Non-pigmented ciliary epithelial cell (primary cell): Measurements from ENCODE around the gene ABI2.
"Not testable (repeated sequence)": the region's sequence is repeated elsewhere in the genome, so short reads cannot be mapped to it uniquely, and the experiment has no call there.

ENCODE experiments used
- DNase-seq: peaks from one replicate; pipeline ENCODE4 v3.0.0-alpha.2; 2010; ENCODE audit warnings: low read depth

ABI2 gene

DNA sequence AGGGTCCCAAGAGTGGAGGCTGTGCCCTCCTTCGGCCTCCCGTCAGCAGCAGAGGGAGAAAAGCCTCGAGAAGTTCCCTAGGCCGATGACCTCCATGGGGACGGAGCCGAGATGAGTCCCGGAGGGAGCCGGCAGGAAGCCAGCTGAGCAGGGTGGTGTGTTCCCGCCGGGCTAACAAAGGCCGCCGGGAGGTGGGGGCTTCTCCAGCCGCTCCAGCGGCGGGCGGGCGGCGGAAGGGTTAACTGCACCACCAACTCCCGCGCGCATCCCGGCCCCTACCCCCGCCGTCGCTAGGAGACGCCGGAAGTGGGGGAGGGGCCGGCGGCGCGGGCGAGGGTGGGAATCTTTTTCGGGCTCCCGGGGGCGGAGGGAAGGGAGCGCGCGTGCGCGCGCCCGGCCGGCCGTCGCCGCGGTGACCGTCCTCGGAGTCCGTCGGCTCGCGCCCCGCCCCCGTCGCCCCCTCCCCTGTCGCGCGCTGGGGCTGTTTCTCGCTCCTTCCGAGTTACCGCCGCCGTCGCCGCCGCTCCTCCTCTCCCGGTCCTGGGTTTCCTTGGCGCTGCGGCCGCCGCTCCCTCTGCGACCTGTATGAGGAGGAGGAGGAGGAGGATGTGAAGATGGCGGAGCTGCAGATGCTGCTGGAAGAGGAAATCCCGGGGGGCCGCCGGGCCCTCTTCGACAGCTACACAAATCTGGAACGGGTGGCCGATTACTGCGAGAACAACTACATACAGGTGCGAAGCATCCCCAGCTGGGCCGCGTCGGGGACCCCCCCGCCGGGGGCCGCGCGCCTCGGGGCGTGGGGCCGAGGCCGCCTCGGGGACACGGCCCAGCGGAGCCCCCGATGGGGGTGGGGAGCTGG is at the start of gene ABI2:
ABI2 (plus strand) TSS at position 494 of the 859 bp plus-strand sequence; CDS start at position 615, 121 bp downstream.
- no peak for DNase-seq

DNA sequence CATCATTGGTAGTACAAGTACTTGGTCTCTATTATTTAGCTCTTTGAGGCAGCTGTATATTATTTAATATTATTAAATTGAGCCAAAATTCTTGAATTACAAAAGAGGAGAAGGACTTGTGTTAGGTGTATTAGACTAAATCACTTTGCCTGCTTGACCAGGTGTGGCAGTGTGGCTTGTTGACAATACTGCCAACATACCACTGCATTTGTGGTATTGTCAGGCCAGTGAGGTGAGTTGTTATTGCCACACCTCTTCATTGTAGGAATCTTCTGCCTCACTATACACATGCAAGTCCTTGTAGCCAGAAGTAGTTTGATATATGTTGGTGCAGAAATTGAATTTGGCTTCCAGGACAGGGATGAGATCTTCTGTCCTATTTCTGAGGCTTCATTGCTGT is 48.9 kb upstream of the ABI2 start:
- no peak for DNase-seq

DNA sequence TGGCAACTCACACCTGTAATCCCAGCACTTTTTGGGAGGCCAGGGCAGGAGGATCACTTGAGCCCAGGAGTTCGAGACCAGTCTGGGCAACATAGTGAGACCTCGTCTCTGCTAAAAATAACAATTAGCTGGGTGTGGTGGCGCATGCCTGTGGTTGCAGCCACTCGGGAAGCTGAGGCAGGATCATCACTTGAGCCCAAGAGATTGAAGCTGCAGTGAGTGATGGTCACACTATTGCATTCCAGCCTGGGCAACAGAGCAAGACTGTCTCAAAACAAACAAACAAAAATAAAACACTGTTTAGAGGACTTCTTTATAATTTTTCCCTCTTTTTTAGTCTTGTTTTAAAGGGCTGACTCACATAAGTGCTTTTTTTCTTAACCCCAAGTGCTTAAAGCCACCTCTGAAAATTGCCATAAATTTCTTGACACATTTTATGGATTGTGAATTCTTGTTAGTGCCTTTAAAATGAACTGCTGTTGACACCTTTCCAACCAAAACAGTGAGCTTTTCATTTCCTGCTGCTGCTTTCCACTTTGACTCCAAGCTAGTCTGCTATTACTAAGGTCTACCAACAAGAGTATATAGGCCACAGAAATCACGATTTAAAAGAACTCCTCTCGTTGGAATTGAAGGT is 47.6 kb upstream of the ABI2 start:
- no peak for DNase-seq

DNA sequence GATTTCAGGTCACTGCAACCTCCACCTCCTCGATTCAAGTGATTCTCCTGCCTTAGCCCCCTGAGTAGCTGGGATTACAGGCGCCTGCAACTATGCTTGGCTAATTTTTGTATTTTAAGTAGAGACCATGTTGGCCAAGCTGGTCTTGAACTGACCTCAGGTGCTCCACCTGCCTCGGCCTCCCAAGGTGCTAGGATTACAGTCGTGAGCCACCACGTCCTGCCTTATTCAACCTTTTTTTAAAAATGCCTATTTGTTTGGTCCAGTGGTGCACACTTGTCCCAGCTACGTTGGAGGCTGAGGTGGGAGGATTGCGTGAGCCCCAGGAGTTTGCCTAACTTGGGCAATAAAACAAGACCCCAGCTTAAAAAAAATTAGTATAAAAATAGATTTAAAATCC is 46.1 kb upstream of the ABI2 start:
- no peak for DNase-seq

DNA sequence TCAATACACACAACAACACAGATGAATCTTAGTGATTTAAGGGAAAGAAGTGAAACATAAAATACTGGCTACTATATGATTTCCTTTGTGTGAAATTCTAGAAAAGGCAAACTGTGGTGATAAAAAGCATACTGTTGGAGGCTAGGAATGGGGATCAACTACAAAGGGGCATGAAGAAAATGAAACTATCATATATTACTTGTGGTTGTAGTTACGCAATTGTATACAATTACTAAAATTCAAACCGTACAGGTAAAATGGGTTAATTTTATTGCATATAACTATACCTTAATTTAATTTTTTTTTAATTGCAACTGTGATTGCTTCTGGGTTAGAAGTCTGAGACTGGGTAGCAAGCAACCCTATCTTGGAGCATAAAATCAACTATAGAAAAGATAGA is 41.7 kb upstream of the ABI2 start:
- no peak for DNase-seq

DNA sequence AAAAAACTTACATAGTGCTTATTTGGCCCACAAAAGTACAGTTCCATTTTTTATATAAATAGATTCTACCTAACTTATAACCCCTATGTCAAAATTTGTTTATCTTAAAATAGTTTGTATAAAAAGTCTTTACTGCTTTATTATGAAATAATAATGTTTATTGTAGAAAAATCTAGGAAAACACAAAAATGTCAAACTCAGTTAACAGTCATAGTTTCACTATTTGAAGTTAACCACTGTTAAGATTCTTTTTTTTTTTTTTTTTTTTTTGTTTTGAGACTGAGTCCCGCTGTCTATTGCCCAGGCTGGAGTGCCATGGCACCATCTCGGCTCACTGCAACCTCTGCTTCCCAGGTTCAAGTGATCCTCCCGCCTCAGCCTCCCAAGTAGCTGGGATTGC is 26.5 kb upstream of the ABI2 start:
- no peak for DNase-seq

DNA sequence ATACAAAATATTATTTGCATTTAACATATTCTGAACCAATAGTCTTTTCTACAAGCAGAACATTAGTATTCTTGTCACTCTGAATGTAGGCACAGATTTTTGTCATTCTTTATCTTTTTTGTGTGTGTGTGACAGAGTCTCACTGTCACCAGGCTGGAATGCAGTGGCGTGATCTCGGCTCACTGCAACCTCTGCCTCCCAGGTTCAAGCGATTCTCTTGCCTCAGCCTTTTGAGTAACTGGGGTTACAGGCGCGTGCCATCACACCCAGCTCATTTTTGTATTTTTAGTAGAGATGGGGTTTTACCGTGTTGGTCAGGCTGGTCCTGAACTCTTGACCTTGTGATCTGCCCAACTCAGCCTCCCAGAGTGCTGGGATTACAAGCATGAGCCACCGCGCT is 25.6 kb upstream of the ABI2 start:
- DNase-seq: not testable (repeated sequence)

DNA sequence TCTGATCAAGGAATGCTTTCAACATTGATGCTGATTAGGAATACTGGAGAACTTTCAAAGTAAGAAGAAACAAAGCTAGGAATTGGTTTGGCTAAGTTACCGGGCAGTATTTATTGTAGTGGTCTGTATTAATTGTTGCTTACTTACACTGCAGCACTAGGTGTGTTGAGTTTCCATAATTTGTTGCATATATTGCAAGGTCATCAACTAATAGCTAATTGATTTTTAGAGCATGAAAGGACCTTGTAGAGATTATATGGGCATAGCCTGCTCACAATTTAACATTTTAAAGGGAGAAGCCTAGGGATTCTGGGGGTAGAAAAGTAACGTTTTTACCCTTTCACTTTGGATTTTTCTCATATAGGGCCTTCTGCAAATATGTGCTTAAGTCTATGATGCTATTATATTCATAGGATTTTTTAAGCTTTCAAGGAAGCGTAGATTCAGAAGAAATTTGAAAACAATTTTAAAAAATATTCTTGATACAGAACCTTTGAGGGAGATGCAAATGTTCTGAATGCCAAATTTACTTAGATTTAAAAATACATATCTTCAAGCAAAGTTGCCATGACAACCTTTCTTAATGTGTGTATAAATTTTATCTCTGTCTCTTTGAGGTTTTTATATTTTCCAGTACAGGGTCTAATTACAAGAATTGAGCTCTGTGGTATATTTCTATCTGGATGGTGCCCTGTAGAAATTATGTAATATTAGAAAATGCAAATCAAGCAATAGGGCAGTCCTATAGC is 17.3 kb upstream of the ABI2 start:
- no peak for DNase-seq

DNA sequence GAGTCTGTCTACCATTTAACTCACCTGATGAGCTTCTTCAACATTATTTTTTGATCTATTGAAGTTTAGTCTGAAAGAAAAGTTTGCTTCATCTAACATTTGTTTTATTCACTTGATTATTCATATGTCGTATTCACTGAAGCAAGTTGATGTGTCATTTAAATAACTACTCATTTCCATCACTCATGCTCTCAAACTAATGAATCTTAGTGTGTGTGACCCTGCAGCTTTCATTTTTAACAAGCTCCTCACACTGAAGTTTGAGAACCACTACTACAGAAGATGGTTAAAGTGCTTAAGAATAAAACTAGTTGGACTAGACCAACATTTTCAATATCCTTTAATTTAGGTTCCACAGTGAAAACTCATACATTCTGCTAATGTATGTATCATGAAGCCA is 1.8 kb upstream of the ABI2 start:
- no peak for DNase-seq

DNA sequence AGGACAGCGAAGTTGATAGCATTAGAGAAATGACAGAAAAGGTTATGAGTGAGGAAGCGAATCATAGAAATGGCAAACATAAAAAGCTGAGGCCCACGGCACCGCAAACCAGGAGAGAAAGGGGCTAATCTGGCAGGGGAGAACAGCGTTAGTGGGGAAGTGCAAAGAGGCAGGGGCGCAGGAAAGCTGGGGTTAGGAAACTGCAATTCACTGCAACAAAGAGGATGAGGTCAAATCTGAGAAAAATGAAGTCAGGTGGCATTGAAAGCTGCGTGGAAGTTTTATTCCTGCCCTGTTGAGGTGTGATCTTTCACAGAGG is 653 bp upstream of the ABI2 start:
- DNase-seq: no peak

DNA sequence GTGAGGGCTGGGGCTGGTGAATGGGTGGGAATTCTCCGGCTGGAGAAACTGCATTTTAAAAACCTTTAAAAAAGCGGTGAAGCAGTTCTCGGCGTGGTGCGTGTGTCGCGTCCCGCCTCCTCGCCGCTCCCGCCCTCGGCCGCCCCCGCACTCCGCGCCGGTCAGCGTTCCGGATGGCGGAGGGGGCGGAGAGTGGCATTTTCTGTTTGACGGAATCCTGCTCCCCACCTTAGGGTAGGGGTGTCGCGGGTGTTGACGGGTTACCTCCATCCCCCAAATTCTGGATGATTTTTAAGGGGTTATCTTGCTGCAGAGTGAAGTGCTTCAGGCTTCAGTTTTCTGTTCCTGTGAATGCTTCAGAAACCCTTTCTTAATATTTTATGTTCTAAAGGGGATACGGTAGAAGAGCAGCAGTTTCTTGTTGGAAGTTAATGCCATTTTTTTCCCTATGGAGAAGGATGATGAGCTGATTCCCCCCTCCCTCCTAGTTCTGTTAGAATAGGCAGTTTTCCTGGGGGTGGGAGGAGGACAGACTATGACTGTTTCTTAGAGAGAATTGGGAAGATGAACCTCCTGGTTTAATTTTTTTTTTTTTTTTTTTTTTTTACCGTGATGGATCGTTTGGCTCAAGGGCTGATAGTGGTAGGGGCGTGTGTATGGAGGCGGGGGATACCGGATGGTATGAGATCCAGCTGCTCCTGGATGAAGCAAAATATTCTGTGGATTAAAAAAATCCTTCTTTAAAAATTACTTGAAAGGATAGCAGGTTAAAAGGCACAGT is 756 bp downstream of the ABI2 start:
- no peak for DNase-seq

DNA sequence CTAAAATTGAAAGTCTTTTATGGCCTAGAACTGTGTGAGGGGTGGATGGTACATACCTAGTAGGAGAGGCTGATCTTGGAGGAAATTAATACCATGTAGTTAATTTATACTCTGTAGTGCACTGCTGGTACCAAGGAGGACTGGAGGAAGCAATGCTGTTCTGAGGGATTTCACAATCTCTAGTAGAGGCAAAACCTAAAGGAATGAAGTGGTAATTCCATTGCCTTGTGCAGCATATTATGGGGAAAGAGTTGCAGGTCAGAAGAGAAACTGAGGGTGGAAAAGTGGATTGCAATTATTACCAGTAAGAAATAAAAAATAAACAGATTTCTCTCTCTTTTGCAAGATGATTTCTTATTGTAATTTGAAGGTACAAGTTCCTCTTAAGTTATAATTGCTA is 2.2 kb downstream of the ABI2 start:
- DNase-seq: no peak

DNA sequence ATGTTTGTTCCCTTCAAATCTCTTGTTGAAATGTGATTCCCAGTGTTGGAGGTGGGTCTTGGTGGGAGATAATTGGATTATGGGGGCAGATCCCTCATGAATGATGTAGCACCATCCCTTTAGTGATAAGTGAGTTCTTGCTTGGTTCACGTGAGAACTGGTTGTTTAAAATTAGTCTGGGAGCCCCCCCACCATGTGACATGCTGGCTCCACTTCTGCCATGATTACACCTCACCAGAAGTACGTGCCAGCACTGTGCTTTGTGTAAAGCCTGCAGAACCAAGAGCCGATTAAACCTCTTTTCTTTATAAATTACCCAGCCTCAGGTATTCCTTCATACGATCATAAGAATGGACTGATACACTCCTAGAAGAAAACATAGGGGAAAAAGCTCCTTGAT is 10.1 kb downstream of the ABI2 start:
- DNase-seq: no peak

DNA sequence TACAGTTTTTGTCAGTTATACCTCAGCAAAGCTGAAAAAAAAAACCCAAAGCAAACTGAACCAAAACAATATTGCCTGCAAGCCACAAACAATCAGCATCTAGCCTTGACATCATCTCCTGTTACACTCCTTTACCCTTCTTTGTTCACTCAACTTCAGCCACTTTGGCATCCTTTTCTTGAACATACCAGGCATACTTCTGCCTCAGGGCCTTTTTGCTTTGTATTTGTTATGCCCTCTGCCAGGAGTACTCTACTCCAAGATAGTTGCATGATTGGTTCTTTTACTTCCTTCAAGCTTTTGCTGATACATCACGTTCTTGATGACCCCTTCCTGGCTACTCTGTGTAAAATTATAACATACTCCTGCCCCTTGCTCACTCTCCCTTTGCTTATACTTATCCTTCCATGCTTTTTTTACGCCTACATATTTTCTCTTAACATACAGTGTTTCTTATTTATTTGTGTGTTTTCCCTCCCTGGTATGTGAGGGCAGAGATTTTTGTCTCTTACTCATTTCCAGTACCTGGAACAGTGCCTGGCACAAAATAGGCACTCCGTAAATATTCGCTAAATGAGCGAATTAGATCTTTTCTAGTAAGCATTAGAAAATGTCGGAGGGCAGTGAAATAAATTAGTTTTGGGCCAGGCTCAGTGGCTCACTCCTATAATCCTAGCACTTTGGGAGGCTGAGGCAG is 12.7 kb downstream of the ABI2 start:
- DNase-seq: peak; percentile 69

DNA sequence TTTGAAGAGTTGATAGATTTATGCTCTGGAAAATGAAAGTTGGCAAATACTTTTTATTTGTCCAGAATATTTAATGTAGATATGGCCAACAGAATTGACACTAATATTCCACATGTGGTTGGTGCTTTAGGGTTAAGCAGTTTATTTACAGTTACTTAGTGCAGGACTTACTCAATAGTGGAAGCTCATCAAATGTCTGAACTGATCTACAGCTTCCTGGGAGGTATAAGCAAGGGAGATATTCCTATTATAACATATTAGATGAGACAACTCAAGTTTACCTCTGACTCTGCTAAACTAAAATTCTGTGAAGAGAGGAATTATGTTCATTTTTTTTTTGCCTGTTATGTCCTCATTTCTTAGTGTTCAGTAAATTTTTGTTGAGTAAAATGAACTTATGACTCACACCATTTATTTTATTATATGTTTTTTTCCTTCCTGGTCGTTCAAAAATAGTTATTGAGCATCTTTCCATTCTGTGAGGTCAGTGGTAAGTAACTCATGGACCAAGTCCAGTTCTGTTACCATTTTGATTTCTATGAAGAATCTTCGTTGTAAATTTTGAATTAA is 13.6 kb downstream of the ABI2 start:
- no peak for DNase-seq

DNA sequence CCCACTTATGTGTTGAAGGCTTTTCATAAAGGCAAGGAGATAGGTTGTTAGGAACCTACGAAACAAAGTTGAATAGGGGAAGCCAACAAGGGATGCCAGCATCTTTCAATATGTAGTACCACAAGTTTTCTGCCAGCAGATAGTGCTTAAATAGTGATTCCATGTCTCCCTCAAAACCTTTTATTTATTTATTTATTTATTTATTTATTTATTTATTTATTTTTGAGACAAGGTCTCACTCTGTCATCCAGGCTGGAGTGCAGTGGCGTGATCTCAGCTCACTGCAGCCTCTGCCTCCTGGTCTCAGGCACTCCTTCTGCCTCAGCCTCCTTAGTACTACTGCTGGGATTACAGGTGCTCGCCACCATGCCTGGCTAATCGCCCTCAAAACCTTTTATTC is 14.2 kb downstream of the ABI2 start:
- not testable (repeated sequence) for DNase-seq

DNA sequence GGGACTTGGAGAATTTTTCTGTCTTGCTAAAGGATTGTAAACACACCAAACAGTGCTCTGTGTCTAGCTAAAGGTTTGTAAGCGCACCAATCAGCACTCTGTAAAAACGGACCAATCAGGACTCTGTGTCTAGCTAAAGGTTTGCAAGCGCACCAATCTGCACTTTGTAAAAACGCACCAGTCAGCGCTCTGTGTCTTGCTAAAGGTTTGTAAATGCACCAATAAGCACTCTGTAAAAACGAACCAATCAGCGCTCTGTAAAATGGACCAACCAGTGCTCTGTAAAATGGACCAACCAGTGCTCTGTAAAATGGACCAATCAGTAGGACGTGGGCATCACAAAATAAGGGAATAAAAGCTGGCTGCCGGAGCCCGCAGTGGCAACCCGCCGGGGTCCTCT is 16.5 kb downstream of the ABI2 start:
- no peak for DNase-seq

DNA sequence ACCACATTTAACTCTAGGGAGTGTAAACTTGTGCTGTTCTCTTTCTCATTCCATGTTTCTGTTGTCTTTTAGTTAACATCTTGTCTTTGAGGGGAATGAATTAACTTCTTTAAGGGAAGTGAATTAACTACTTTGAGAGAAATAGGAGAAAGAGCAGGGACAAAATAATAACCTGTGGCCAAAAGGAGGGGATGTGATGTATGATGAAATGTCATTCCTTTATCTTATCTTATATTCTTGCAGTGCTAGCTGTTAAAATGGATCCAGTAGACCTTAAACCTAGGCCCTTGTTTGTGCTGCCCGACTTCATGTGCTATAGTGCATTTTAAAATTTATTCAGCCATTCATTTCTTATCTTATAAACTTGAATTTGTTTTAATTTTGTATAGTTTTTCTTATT is 18.4 kb downstream of the ABI2 start:
- DNase-seq: no peak

DNA sequence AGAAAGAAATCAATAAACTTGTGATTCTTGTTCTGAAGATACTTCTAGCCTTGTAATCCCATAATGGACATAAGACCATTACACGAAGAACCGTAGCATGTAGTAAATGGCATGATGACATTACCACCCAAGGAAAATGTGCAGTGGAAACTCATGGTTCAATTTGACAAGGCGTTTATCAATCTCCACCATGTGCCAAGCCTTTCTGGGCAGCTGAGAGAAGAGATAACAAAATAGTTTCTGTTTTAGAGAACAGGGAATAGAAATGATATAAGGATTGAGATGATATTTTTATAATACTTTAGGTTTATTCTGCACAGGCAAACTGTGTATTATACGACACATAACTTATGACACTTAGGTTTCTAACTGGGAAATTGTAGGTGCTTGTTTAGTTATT is 19.2 kb downstream of the ABI2 start:
- no peak for DNase-seq

DNA sequence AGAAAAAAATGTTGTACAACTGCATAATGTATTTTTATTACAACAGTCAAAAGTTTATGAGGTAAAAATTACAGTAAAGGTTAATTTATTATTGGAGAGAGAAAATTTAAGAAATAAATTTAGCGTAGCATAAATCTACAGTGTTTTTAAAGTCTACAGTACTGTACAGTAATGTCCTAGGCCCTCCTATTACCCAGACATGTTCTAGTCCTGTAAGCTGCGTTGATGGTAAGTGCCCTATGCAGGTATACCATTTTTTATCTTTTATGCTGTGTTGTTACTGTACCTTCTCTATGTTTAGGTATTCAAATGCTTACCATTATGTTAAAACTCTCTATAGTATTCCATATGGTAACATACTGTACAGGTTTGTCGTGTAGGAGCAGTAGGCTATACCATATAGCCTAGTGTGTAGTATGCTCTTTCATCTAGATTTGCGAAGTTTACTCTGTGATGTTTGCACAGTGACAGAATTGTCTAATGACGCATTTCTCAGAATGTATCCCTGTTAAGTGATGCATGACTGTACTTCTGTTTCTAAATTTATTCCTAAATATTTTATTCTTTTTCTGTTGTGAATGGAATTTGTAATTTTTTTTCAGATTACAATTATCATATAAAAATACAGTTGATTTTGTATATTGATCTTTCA is 24.5 kb downstream of the ABI2 start:
- no peak for DNase-seq

DNA sequence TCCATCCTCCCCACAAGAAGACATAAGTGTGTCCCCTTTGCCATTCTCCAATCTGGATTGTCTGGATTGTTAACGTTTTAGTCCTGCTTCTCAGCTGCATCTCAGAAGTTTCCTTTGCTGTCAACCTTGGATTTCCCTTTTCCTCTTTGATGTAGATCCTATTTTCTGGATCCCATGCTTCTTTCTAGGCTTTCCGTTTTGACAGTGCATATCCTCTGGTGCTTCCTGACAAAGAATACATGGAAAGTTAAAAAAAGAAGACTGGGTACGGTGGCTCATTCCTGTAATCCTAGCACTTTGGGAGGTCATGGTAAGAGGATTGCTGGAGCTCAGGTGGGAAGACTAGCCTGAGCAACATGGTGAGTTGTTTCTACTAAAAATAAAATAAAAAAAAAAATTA is 26.8 kb downstream of the ABI2 start:
- no peak for DNase-seq
